Panc1 (cell line): ENCODE results near the gene DHX57. TPM values are rescaled to one million over a fixed set of nuclear protein-coding genes. Genes with fewer than 3 reads are reported as not detected.

Experiments used
- ATAC-seq: fragments of 200-7000 bp; cut with Tn5 transposase; 2 replicates; pipeline ENCODE4 v1.9.1; 2020; ENCODE audit warnings: mild to moderate bottlenecking, moderate library complexity
- BruUV-seq: library from RNA; stranded (reverse); fragments of 400-500 nt; replicated peaks from 2 replicates; lab custom pipeline; 2021; lab: Mats Ljungman, UMichigan
- CTCF ChIA-PET: fragments of 300-600 bp; sonication (Branson Sonifier 250); formaldehyde crosslinking; loops from one replicate; lab custom pipeline; 2022; ENCODE audit warnings: antibody characterized with exemption; lab: Charles Lee
- POLR2A ChIA-PET: fragments of 300-600 bp; sonication (Branson Sonifier 250); formaldehyde crosslinking; loops from one replicate; lab custom pipeline; 2022; ENCODE audit warnings: antibody characterized with exemption; lab: Charles Lee
- DNase-seq: peaks from one replicate; pipeline ENCODE4 v3.0.0-alpha.2; 2010; ENCODE audit warnings: low read depth, low spot score
- H3K27ac ChIP-seq: 2 replicates; pipeline ENCODE4 v1.5.1; 2011; ENCODE audit warnings: mild to moderate bottlenecking, low read length, inconsistent platforms
- H3K27me3 ChIP-seq: fragments of 200-500 bp; sonication (Bioruptor generic); 2 replicates; pipeline ENCODE4 v1.6.0; 2014; ENCODE audit warnings: low read length, inconsistent platforms; ENCODE audit not compliant: control insufficient read depth, insufficient read depth
- H3K36me3 ChIP-seq: fragments of 200-500 bp; sonication (Bioruptor generic); 2 replicates; pipeline ENCODE4 v1.5.1; 2014; ENCODE audit warnings: inconsistent platforms, mild to moderate bottlenecking, low read length, moderate library complexity; ENCODE audit not compliant: control insufficient read depth, insufficient read depth
- H3K4me1 ChIP-seq: 2 replicates; pipeline ENCODE4 v1.5.1; 2011; ENCODE audit warnings: inconsistent platforms, mild to moderate bottlenecking, low read length, moderate library complexity; ENCODE audit not compliant: control insufficient read depth, insufficient read depth
- H3K4me3 ChIP-seq, 2 experiments: 2 replicates each; pipeline ENCODE4 v1.5.1; 2011 to 2012; ENCODE audit warnings: low read depth in 2 of 2, low read length in 2 of 2, mild to moderate bottlenecking in 2 of 2, inconsistent platforms in 1 of 2, moderate library complexity in 1 of 2
- H3K9me3 ChIP-seq: fragments of 200-500 bp; sonication (Bioruptor generic); 2 replicates; pipeline ENCODE4 v1.5.1; 2014; ENCODE audit warnings: low read depth, mild to moderate bottlenecking, inconsistent platforms, low read length, moderate library complexity; ENCODE audit not compliant: control insufficient read depth, insufficient read depth
- CTCF ChIP-seq: fragments of 450-650 bp; IDR thresholded peaks from 2 replicates; pipeline ENCODE4 v1.5.1; 2017; ENCODE audit warnings: mild to moderate bottlenecking
- POLR2AphosphoS5 ChIP-seq: IDR thresholded peaks from 2 replicates; pipeline ENCODE4 v1.6.1; 2012; ENCODE audit warnings: mild to moderate bottlenecking, low read depth, low read length, moderate library complexity
- REST ChIP-seq, 2 experiments: IDR thresholded peaks; 2 replicates each; pipeline ENCODE4 v1.6.1; 2011 to 2012; ENCODE audit warnings: low read depth in 2 of 2, control low read depth in 1 of 2, low read length in 1 of 2, mild to moderate bottlenecking in 1 of 2, moderate library complexity in 1 of 2; ENCODE audit not compliant: insufficient read depth in 1 of 2
- SIN3A ChIP-seq: IDR thresholded peaks from 2 replicates; pipeline ENCODE4 v1.6.1; 2012; ENCODE audit warnings: low read depth, mild to moderate bottlenecking, low read length, moderate library complexity, borderline replicate concordance; ENCODE audit not compliant: insufficient read depth
- TCF7L2 ChIP-seq: IDR thresholded peaks from 2 replicates; pipeline ENCODE4 v1.6.1; 2011; ENCODE audit warnings: mild to moderate bottlenecking, low read depth, low read length, inconsistent platforms
- in situ Hi-C: cut with HindIII; loops from 2 replicates; pipeline ENCODE4 v1.10.0; 2016; ENCODE audit warnings: low sequenced_read_pairs, low pct_unique_long_range_greater_than_20kb
- intact Hi-C: fragments of 100-400 bp; cut with micrococcal nuclease; formaldehyde crosslinking; loops from one replicate; pipeline ENCODE4 v1.10.0; 2022; ENCODE audit not compliant: unreplicated experiment
- total RNA-seq: library from RNA; stranded (reverse); gene quantifications from one replicate; pipeline ENCODE4 v1.2.1, GENCODE V29; 2021; ENCODE audit not compliant: unreplicated experiment

DHX57 gene
- total RNA-seq, 1 experiment from 2014 or later = 20.6 TPM

GRCh38 chr2:38747819-38748218, 127.9 kb downstream of the DHX57 start:
- in situ Hi-C loops = loop anchor here (25.0 kb wide), 1 partner anchor 161 kb away; no protein-coding TSS in a partner anchor
- ATAC-seq = no peak

More at GRCh38 chr2:38747819-38748218, 127.9 kb downstream of the DHX57 start:
- Histone ChIP-seq H3K4me1 (peaks cover 54% of the 10 kb centered on the region), H3K27me3 (no peaks in the 10 kb centered on the region), H3K36me3 (peaks cover 72% of the 10 kb centered on the region), H3K9me3 (no peaks in the 10 kb centered on the region), H3K4me3 (peak overlapping the region in 1 of 2 experiments; percentile 8; a peak in 2 of 4 replicates), H3K27ac (peak overlapping the region; percentile 49)
- BruUV-seq = no TSS peak
- TF ChIP-seq REST (IDR thresholded peaks at IDR 0.05; ENCODE audit: insufficient read depth in 1 of 2, low read depth in 2 of 2, low read length in 1 of 2) = no peak
- TF ChIP-seq CTCF = no peak
- TF ChIP-seq SIN3A = no peak
- TF ChIP-seq POLR2AphosphoS5 = no peak
- TF ChIP-seq TCF7L2 = no peak
- CTCF ChIA-PET = no interaction called here
- DNase-seq = no peak
- POLR2A ChIA-PET = interaction anchor here (0.6 to 0.8 kb wide), 2 partner anchors 149 to 472 kb away, joined by 3 to 4 read pairs; no protein-coding TSS in a partner anchor
- intact Hi-C loops = no loop called here

Other genes starting within 250 kb of the DHX57 start
- 20.5 TPM for gene GALM, start 209.8 kb downstream of the DHX57 start, total RNA-seq
- gene SRSF7, start 124.6 kb downstream of the DHX57 start, total RNA-seq = 220 TPM
- 24.6 TPM for gene GEMIN6, start 97.7 kb downstream of the DHX57 start, total RNA-seq
- gene MORN2, start within 50 bp of the DHX57 start, total RNA-seq = 10.1 TPM
- 0.41 TPM for gene ARHGEF33, start 13.9 kb upstream of the DHX57 start, total RNA-seq
- 28.7 TPM for gene SOS1, start 245.1 kb upstream of the DHX57 start, total RNA-seq